ENCODE results near the gene HOXB4.

The HOXB4 gene

DNA sequence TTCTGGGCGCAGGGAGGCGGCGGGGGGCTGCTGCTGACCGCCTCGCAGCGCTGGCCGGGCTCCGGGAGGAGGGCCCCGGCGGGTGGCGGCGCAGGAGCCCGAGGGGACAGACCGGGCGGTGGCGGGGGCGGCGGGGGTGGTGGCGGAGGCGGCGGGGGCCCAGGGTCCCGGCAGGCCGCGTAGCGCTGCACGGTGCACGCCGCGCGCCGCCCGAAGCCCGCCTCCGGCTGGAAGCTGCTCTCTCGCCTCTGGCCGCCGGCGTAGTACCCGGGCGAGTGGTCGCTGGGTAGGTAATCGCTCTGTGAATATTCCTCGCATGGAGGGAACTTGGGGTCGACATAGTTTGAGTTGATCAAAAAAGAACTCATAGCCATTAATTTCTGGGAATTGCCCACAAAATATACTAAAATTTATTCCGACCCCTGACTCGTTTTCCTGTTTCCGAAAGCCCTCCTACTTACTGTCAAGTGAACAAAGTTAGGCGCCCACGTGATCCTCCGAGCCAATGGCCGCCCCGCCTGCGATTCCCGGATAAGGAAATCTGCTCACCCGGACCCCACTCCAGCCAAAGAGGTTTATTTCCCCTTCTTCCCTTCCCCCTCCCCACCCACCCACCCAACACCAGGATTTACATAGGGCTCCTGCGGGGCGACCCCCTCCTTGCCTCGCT, at the start of gene HOXB4:
Gene HOXB4 (minus strand): TSS at position 405 of the 670 bp plus-strand sequence. CDS start 31 bp downstream, at position 374.
- peak; percentile 72 for DNase-seq (ENCODE audit: low spot score)
- Mint-ChIP-seq H3K9me3 (no peaks in the 10 kb centered on the region), H3K4me3 (peak within 1 kb of the TSS; percentile 93), H3K27ac (peak within 1 kb of the TSS; percentile 78), H3K27me3 (ENCODE audit: low read depth) (peaks cover 49% of the 10 kb centered on the region), H3K4me1 (ENCODE audit: low read depth) (peaks cover 45% of the 10 kb centered on the region), H3K36me3 (ENCODE audit: low read depth) (peaks cover 14% of the 10 kb centered on the region)

- Mint-ChIP-seq H3K4me3 (peak overlapping the region; percentile 83), H3K27me3 (ENCODE audit: low read depth) (peaks cover 92% of the 10 kb centered on the region), H3K36me3 (ENCODE audit: low read depth) (no peaks in the 10 kb centered on the region), H3K4me1 (ENCODE audit: low read depth) (peaks cover 10% of the 10 kb centered on the region), H3K9me3 (no peaks in the 10 kb centered on the region), H3K27ac (no peak overlapping the region)
- no peak for DNase-seq (ENCODE audit: low spot score)
Measured at GRCh38 chr17:48627118-48627597, 49.0 kb upstream of the HOXB4 start.

GRCh38 chr17:48626245-48627117, 48.3 kb upstream of the HOXB4 start, which contains the start of gene HOXB9:
Gene HOXB9 (minus strand): TSS chr17:48626358. CDS start chr17:48626269, 89 bp downstream.
- peaks cover 10% of the 10 kb centered on the region for H3K4me1 Mint-ChIP-seq (ENCODE audit: low read depth)
- H3K27me3 Mint-ChIP-seq (ENCODE audit: low read depth), result peaks cover 92% of the 10 kb centered on the region
- no peaks in the 10 kb centered on the region for H3K36me3 Mint-ChIP-seq (ENCODE audit: low read depth)
- no peak for DNase-seq (ENCODE audit: low spot score)
- H3K4me3 Mint-ChIP-seq, result peak within 1 kb of the TSS; percentile 85
- peak within 1 kb of the TSS; percentile 77 for H3K27ac Mint-ChIP-seq
- H3K9me3 Mint-ChIP-seq, result no peaks in the 10 kb centered on the region

GRCh38 chr17:48625495-48626244, 47.5 kb upstream of the HOXB4 start:
- H3K27me3 Mint-ChIP-seq (ENCODE audit: low read depth), result peaks cover 92% of the 10 kb centered on the region
- no peaks in the 10 kb centered on the region for H3K9me3 Mint-ChIP-seq
- DNase-seq (ENCODE audit: low spot score), result no peak
- peak overlapping the region; percentile 75 for H3K27ac Mint-ChIP-seq
- H3K4me1 Mint-ChIP-seq (ENCODE audit: low read depth), result peaks cover 10% of the 10 kb centered on the region
- no peaks in the 10 kb centered on the region for H3K36me3 Mint-ChIP-seq (ENCODE audit: low read depth)
- H3K4me3 Mint-ChIP-seq, result peak overlapping the region; percentile 85

GRCh38 chr17:48624544-48625494, 46.7 kb upstream of the HOXB4 start:
- Mint-ChIP-seq H3K27ac (no peak overlapping the region), H3K4me1 (ENCODE audit: low read depth) (peaks cover 10% of the 10 kb centered on the region), H3K36me3 (ENCODE audit: low read depth) (no peaks in the 10 kb centered on the region), H3K9me3 (no peaks in the 10 kb centered on the region), H3K27me3 (ENCODE audit: low read depth) (peaks cover 92% of the 10 kb centered on the region), H3K4me3 (peak overlapping the region; percentile 85)
- no peak for DNase-seq (ENCODE audit: low spot score)

- Mint-ChIP-seq H3K4me1 (ENCODE audit: low read depth) (peaks cover 12% of the 10 kb centered on the region), H3K9me3 (no peaks in the 10 kb centered on the region), H3K27me3 (ENCODE audit: low read depth) (peaks cover 90% of the 10 kb centered on the region), H3K4me3 (no peak overlapping the region), H3K27ac (no peak overlapping the region), H3K36me3 (ENCODE audit: low read depth) (no peaks in the 10 kb centered on the region)
- no peak for DNase-seq (ENCODE audit: low spot score)
Measured at GRCh38 chr17:48624118-48624517, 46.0 kb upstream of the HOXB4 start.

- H3K9me3 Mint-ChIP-seq, result no peaks in the 10 kb centered on the region
- peaks cover 90% of the 10 kb centered on the region for H3K27me3 Mint-ChIP-seq (ENCODE audit: low read depth)
- peaks cover 15% of the 10 kb centered on the region for H3K4me1 Mint-ChIP-seq (ENCODE audit: low read depth)
- H3K27ac Mint-ChIP-seq, result no peak overlapping the region
- no peak overlapping the region for H3K4me3 Mint-ChIP-seq
- peaks cover under 1% of the 10 kb centered on the region for H3K36me3 Mint-ChIP-seq (ENCODE audit: low read depth)
- DNase-seq (ENCODE audit: low spot score), result no peak
Measured at GRCh38 chr17:48623583-48623982, 45.4 kb upstream of the HOXB4 start.

GRCh38 chr17:48622857-48623256, 44.7 kb upstream of the HOXB4 start:
- DNase-seq (ENCODE audit: low spot score), result no peak
- Mint-ChIP-seq H3K27ac (no peak overlapping the region), H3K4me3 (no peak overlapping the region), H3K9me3 (no peaks in the 10 kb centered on the region), H3K36me3 (ENCODE audit: low read depth) (peaks cover 2% of the 10 kb centered on the region), H3K27me3 (ENCODE audit: low read depth) (peaks cover 90% of the 10 kb centered on the region), H3K4me1 (ENCODE audit: low read depth) (peaks cover 20% of the 10 kb centered on the region)

GRCh38 chr17:48621410-48622392, 43.6 kb upstream of the HOXB4 start:
- no peaks in the 10 kb centered on the region for H3K9me3 Mint-ChIP-seq
- DNase-seq (ENCODE audit: low spot score), result no peak
- H3K4me1 Mint-ChIP-seq (ENCODE audit: low read depth), result peaks cover 27% of the 10 kb centered on the region
- no peak overlapping the region for H3K27ac Mint-ChIP-seq
- no peak overlapping the region for H3K4me3 Mint-ChIP-seq
- peaks cover 90% of the 10 kb centered on the region for H3K27me3 Mint-ChIP-seq (ENCODE audit: low read depth)
- peaks cover 2% of the 10 kb centered on the region for H3K36me3 Mint-ChIP-seq (ENCODE audit: low read depth)

- Mint-ChIP-seq H3K4me3 (no peak overlapping the region), H3K27me3 (ENCODE audit: low read depth) (peaks cover 92% of the 10 kb centered on the region), H3K9me3 (no peaks in the 10 kb centered on the region), H3K36me3 (ENCODE audit: low read depth) (peaks cover 3% of the 10 kb centered on the region), H3K4me1 (ENCODE audit: low read depth) (peaks cover 23% of the 10 kb centered on the region), H3K27ac (no peak overlapping the region)
- DNase-seq (ENCODE audit: low spot score), result no peak
Measured at GRCh38 chr17:48620461-48621139, 42.5 kb upstream of the HOXB4 start.

- no peaks in the 10 kb centered on the region for H3K9me3 Mint-ChIP-seq
- peaks cover 95% of the 10 kb centered on the region for H3K27me3 Mint-ChIP-seq (ENCODE audit: low read depth)
- DNase-seq (ENCODE audit: low spot score), result no peak
- H3K36me3 Mint-ChIP-seq (ENCODE audit: low read depth), result peaks cover 3% of the 10 kb centered on the region
- H3K4me3 Mint-ChIP-seq, result no peak overlapping the region
- peaks cover 22% of the 10 kb centered on the region for H3K4me1 Mint-ChIP-seq (ENCODE audit: low read depth)
- no peak overlapping the region for H3K27ac Mint-ChIP-seq
Measured at GRCh38 chr17:48619826-48620449, 41.8 kb upstream of the HOXB4 start.
